A673 (cell line): ENCODE measurements around the gene BFAR. TPM values are rescaled to one million over a fixed set of nuclear protein-coding genes. Genes with fewer than 3 reads are reported as not detected.

Experiments used
- BruUV-seq: library from RNA; stranded (reverse); fragments of 400-500 nt; replicated peaks from 2 replicates; lab custom pipeline; 2021; lab: Mats Ljungman, UMichigan
- CTCF ChIA-PET: fragments of 300-600 bp; sonication (Branson Sonifier 250); formaldehyde crosslinking; loops from one replicate; lab custom pipeline; 2022; ENCODE audit warnings: antibody characterized with exemption; lab: Charles Lee
- POLR2A ChIA-PET: fragments of 300-600 bp; sonication (Branson Sonifier 250); formaldehyde crosslinking; loops from one replicate; lab custom pipeline; 2022; ENCODE audit warnings: antibody characterized with exemption; ENCODE audit not compliant: low non-redundant PET; lab: Charles Lee
- DNase-seq: peaks from one replicate; pipeline ENCODE4 v3.0.0-alpha.2; 2015; ENCODE audit warnings: low spot score
- H3K27ac ChIP-seq: fragments of 200-600 bp; sonication (generic); 2 replicates; pipeline ENCODE4 v1.5.1; 2016; ENCODE audit warnings: mixed run types, low read depth, mild to moderate bottlenecking, mixed read lengths, antibody characterized with exemption, low read length; ENCODE audit not compliant: poor library complexity, severe bottlenecking
- H3K27me3 ChIP-seq: fragments of 200-600 bp; sonication (generic); replicated peaks from 2 replicates; pipeline ENCODE4 v1.6.1; 2017; ENCODE audit warnings: mixed run types, low read depth, mild to moderate bottlenecking, mixed read lengths, antibody characterized with exemption, low read length; ENCODE audit not compliant: insufficient read depth, poor library complexity
- H3K36me3 ChIP-seq: fragments of 200-600 bp; sonication (generic); 2 replicates; pipeline ENCODE4 v1.6.1; 2016; ENCODE audit warnings: mixed run types, mild to moderate bottlenecking, mixed read lengths, antibody characterized with exemption, low read length; ENCODE audit not compliant: insufficient read depth, poor library complexity, severe bottlenecking
- H3K4me1 ChIP-seq: fragments of 200-600 bp; sonication (generic); 2 replicates; pipeline ENCODE4 v1.6.1; 2017; ENCODE audit warnings: mixed run types, mild to moderate bottlenecking, mixed read lengths, antibody characterized with exemption, low read length; ENCODE audit not compliant: insufficient read depth, poor library complexity, severe bottlenecking
- H3K4me3 ChIP-seq: fragments of 200-600 bp; sonication (generic); 2 replicates; pipeline ENCODE4 v1.5.1; 2016; ENCODE audit warnings: low read depth, mixed run types, mild to moderate bottlenecking, mixed read lengths, low read length; ENCODE audit not compliant: poor library complexity, severe bottlenecking
- H3K9me3 ChIP-seq: fragments of 200-600 bp; sonication (generic); 2 replicates; pipeline ENCODE4 v1.6.1; 2016; ENCODE audit warnings: mixed run types, low read depth, mild to moderate bottlenecking, mixed read lengths, antibody characterized with exemption, low read length; ENCODE audit not compliant: poor library complexity, severe bottlenecking
- CTCF ChIP-seq: fragments of 300-800, 200-600 bp; sonication (generic); conservative IDR thresholded peaks from 2 replicates; pipeline ENCODE4 v1.5.1; 2017; ENCODE audit warnings: low read depth, mild to moderate bottlenecking, antibody characterized with exemption, low read length, moderate library complexity, mixed read lengths
- EZH2 ChIP-seq: fragments of 200-600 bp; sonication (generic); IDR thresholded peaks from 2 replicates; pipeline ENCODE4 v1.6.1; 2017; ENCODE audit warnings: borderline replicate concordance, low read depth, mild to moderate bottlenecking, mixed read lengths, antibody characterized with exemption, low read length; ENCODE audit not compliant: poor library complexity, severe bottlenecking
- intact Hi-C: fragments of 100-400 bp; cut with micrococcal nuclease; formaldehyde crosslinking; loops from one replicate; pipeline ENCODE4 v1.10.0; 2022; ENCODE audit not compliant: unreplicated experiment
- total RNA-seq: library from RNA; stranded (reverse); gene quantifications from 2 replicates; pipeline ENCODE4 v1.2.3, GENCODE V29; 2021

BFAR gene
- total RNA-seq, 1 experiment from 2014 or later, result 58.5 TPM

- Histone ChIP-seq H3K27ac (peak overlapping the region; percentile 69), H3K9me3 (no peaks in the 10 kb centered on the region), H3K36me3 (peaks cover 71% of the 10 kb centered on the region), H3K27me3 (no peaks in the 10 kb centered on the region), H3K4me1 (peaks cover 11% of the 10 kb centered on the region), H3K4me3 (no peak overlapping the region)
- BruUV-seq, result no TSS peak
- peak; percentile 61 for DNase-seq
- TF ChIP-seq EZH2 (no peak), CTCF (no peak)
- ChIA-PET CTCF (no interaction called here), POLR2A (interaction anchor here (0.7 kb wide), 1 partner anchor 31 kb away, joined by 3 read pairs; no protein-coding TSS in a partner anchor)
- intact Hi-C loops, result no loop called here
These were observed 17.9 kb downstream of the BFAR start for GRCh38 chr16:14650629-14651028.

- H3K27ac ChIP-seq, result peak overlapping the region; percentile 42
- intact Hi-C loops, result no loop called here
- peaks cover 15% of the 10 kb centered on the region for H3K4me1 ChIP-seq
- H3K27me3 ChIP-seq, result no peaks in the 10 kb centered on the region
- TF ChIP-seq EZH2 (no peak), CTCF (no peak)
- CTCF ChIA-PET, result no interaction called here
- no peak for DNase-seq
- POLR2A ChIA-PET, result no interaction called here
- H3K36me3 ChIP-seq, result peaks cover 58% of the 10 kb centered on the region
- no peaks in the 10 kb centered on the region for H3K9me3 ChIP-seq
- H3K4me3 ChIP-seq, result no peak overlapping the region
- BruUV-seq, result no TSS peak
These were observed 20.0 kb downstream of the BFAR start for GRCh38 chr16:14652726-14653125.

GRCh38 chr16:14658063-14658462 is 25.3 kb downstream of the BFAR start:
- intact Hi-C loops, result no loop called here
- no peaks in the 10 kb centered on the region for H3K27me3 ChIP-seq
- TF ChIP-seq CTCF (no peak), EZH2 (no peak)
- POLR2A ChIA-PET, result no interaction called here
- peak overlapping the region; percentile 84 for H3K27ac ChIP-seq
- BruUV-seq, result no TSS peak
- CTCF ChIA-PET, result no interaction called here
- H3K9me3 ChIP-seq, result no peaks in the 10 kb centered on the region
- no peak overlapping the region for H3K4me3 ChIP-seq
- peaks cover 40% of the 10 kb centered on the region for H3K36me3 ChIP-seq
- peak; percentile 81 for DNase-seq
- peaks cover 16% of the 10 kb centered on the region for H3K4me1 ChIP-seq
